ENCODE results near the gene RAMP1.

DNA sequence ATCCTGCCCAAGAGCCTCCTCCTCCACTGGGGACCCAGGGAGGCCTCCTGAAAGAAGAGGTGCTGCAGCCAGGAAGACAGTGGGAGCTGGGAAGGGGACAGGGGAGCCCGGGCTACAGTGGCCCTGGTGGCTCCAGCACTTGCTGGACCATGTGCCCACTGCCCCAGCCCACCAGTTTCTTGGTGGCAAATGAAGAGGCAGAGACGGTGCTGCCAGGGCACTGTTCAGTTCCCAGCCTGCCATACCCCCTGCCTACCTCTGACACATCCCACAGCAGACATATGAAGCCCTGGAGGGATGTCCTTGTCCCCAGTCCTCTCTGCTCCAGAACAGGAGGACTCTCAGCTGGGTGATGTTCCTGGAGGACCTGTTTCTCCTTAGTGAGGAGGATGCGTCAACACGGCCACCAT, 3.7 kb downstream of the RAMP1 start:
- no peak for TF ChIP-seq CTCF (IDR thresholded peaks at IDR 0.05)
- TF ChIP-seq EZH2 (IDR thresholded peaks at IDR 0.05; ENCODE audit: borderline replicate concordance, insufficient read depth, low read depth, low read length, poor library complexity, severe bottlenecking): no peak

All from B cell (primary cell).